CD4-positive, alpha-beta T cell treated with Interferon alpha-2 for 1 hour (primary cell): ENCODE results near the gene ARAP2.

Source experiments
- DNase-seq, 2 donors: peaks; one replicate each; pipeline ENCODE4 v3.0.0-alpha.2; 2020 to 2022

The ARAP2 gene

DNA sequence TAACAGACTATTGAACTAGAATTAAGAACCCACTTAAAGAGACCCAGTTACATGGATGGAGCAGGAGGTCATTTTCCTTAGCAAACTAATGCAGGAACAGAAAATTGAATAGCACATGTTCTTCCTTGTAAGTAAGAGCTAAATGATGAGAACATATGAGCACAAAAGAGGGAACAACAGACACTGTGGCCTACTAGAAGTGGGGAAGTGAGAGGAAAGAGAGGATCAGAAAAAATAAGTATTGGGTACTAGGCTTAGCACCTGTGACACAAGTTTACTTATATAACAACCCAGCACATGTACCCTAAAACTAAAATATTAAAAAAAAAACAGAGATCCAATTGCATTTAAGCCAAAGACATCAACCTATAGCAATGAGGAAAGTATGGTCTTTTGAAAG is 26.2 kb downstream of the ARAP2 start:
- DNase-seq: no peak

GRCh38 chr4:36215627-36216026 is 28.7 kb downstream of the ARAP2 start:
- no peak for DNase-seq

DNA sequence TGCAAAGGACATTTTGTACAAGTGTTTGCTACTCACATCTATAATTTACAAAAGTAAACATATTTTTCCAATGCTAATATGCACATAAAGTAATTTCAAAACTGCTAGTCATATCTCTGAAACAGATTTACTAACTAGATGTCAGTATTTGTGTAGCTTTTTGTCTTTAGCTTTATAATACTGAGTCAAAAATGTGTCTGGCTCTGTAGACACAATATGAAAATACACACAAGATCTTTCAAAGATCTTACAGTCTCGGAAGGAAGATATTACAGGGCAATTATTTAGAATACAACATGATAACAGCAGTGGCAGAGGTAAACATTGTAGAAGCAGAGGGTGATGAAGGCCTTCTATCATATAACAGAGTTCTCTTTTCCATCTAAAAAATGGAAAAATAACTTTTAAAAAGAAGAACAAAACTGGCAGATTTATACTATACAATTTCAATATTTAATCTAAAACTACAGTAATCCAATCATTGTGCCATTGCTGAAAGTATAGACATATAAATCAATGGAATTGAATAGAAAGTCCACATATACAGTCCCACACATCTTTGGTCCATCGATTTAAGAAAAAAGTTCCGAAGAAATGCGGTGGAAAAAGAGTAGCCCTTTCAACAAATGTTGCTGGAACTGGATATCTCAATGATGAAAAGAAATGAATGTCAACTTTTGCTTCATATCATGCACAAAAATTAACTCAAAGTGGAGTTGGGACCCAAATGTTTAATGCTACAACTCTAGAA is 29.4 kb downstream of the ARAP2 start:
- no peak for DNase-seq

DNA sequence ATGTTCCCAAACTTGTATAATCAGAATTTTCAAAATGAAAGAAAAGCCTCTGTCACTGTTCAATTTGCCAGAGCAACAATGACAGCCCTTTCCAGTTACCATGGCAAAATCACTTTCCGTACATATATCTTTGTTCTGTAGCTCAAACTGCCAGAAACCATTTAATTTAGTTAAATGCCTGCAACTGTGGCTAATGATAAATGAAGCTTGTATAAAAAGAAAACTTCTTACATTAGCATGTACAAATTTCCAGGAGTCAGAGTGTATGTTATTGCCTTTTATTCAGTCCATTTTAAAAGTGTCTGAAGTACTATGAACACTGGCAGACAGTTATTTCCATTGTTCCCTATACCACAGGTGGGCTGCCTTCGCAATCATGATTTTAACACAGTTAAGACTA is 30.3 kb downstream of the ARAP2 start:
- no peak for DNase-seq

GRCh38 chr4:36211084-36211483 is 33.2 kb downstream of the ARAP2 start:
- no peak for DNase-seq

DNA sequence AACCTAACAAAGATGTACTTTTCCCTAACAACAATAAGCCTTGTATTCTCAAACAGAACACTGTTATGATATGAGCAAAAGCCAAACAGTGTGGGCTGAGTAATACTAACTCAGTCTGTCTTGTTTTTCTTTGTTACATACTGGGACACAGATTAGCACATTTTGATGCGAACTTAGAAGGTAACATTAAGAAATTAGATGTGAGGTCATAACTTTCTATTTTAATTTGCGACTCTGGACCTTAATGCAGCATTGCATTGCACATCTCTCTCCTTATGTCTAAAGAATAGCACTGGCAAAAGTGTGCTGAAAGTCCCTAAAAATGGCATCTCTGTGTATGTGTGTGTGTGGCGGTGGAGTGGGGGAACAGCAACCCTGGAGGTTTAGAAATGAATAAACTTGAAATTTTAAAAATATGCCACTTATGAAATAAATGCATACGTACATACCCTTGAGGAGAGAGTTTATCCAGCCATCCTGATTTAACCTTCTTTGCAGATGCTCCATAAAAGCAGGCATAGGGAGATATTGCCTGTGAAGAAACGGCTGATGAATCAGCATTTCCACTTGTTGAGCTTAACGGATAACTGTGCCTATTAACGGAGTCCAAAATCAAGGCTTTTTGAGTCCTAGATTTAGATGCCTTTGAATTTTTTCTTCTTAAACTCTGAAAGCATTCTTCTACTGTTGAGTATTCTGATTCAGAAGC is 34.2 kb downstream of the ARAP2 start:
- no peak for DNase-seq

DNA sequence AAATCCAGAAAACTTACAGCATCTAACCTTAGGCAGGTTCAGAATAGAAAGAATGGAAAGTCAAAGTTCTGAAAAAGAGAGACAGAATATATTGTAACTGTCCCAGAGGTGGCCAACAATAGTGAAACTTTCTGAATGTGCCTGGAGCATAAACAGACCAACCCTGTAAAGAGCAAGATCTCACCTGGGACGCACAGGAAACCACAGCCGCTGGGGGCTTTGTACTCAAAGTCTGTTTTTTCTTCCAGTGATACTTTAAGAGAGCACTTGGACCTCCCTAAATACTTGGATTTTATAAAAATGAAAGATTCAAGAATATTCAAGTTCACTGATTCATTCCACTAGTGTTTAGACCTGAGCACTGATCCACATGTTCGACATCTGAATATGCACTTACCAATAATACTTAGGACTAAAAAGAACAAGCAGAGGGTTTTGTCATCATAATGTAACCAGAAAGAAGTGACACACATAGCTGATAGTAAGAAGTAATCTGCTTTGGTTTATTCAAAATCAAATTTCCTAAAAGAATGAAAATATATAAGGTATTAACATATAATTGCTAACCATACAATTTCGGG is 35.3 kb downstream of the ARAP2 start:
- DNase-seq: peak in 1 of 2 donors; percentile 57

- DNase-seq: no peak
Measured at GRCh38 chr4:36207831-36208520, 36.3 kb downstream of the ARAP2 start.

GRCh38 chr4:36207367-36207766 is 36.9 kb downstream of the ARAP2 start:
- DNase-seq: no peak

DNA sequence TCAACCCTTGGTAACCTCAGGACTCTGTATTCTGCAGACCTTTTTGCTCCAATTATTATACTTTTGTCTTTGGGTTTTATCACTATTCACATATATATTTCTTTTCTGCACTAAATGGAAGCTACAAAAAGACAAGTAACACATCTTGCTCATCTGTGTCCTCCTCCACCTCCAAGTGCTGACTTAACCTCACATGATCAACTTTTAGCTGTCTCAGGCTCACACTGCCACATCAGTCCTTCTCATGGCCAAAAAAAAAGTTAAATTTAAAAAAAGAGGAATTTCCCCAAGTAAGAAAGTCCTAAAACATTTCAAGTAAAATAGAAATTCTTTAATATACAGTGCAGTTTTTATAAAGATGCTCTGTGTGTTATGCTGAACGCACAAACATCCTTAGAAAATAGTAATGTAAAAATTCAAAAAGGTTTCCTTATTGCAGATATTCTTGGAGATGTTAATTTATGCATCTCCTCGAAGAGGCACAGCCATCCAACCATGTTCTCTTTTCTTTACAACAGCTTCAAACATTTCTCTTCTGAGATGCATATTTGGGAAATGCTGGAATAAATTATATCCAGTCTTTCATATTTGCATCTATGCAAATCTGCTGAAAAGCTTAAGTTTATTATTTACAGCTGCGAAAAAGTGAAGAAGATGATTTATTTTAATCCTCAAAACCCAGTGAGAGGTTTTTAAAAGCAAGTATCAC is 37.6 kb downstream of the ARAP2 start:
- DNase-seq: no peak

DNA sequence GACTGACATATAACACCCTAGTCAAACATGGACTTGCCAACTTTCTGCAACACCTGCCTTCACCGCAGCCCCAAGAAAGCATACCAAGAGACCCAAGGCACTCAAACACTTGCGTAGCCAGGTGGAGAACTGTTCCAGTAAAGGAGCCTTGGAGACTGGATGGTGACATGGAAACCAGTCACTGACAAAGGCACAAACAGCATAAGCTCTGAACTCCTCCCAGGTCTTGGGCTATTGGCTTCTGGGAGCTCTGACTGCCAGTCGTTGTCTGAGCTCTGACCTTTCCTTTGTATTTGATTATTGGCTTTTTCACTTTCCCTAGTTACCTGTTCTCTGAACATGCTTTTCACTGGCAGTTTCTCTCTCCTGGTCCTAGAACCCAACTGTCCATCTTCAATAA is 38.3 kb downstream of the ARAP2 start:
- no peak for DNase-seq

DNA sequence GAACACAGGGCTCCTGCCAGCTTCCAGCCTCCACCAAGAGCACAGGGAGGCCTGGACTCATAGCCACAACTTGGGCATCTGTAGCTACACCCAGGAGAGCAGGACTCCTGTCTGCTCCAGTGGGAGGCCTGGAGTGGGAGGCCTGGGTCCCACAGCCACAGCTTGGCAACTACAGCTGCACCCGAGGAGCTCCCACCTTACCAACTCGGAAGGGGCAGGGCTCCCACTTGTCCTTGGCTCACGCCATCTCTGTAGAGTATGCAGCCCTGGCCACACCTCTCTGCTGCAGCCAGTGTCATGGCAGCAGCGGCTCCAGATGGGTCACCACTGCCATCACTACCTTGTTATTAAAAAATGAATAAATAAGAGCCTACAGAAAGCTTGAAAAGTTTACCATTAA is 45.5 kb downstream of the ARAP2 start:
- DNase-seq: no peak

DNA sequence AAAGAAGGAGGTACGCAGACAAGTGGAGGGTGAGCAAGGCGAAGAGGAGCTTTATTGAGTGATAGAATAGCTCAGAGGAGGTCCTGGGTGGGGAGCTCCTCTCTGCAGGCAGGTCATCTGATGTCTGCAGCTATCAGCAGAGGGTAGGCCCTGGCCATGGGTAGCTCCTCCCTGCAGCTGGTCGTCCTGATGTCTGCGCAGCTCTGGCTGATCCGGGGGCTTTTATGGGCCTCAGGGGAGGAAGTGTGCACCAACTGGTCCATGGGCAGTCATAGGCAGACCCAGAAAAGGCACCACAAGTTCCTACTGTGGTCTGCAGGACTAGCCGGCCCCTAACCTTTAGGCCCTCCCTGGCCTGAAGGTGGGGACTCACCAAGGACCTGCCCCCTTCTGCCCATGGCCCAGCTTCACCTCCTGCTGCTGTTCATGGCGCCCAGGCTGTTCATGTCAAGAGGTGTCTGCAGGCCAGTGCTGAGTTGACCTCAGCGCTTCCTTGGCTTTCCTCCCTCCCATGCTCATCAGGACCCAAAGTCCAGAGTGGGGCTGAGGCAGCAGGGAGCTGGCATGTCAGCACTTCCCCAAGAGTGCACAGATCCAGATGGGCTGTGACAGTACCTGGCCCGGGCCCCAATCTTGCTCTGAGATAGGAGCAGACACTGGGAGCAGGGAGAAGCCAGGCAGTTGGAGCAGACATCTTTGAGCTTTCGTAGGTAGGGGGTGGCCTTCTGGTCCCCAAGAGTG is 46.1 kb downstream of the ARAP2 start:
- no peak for DNase-seq

DNA sequence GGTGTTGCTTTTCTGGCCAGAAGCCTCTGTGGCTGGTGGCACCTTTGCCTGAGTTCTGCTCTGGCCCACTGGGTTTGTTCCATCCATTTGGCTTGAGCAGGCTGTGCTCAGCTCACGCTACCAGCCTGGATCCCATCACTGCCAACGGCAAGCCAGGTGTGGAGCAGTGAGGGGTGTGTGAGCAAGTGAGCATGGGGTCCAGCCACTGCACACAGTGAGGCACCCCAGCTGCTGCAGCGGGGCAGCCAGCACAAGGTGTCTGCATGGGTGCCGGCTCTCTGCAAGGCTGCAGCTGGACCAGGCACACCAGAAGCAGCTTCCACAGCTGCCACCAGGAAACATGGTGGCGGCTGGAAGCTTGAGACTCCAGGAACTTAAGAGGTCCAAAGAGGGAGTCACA is 46.8 kb downstream of the ARAP2 start:
- no peak for DNase-seq

- DNase-seq: no peak
Measured at GRCh38 chr4:36196145-36196913, 48.0 kb downstream of the ARAP2 start.

GRCh38 chr4:36192922-36193321 is 51.4 kb downstream of the ARAP2 start:
- no peak for DNase-seq

DNA sequence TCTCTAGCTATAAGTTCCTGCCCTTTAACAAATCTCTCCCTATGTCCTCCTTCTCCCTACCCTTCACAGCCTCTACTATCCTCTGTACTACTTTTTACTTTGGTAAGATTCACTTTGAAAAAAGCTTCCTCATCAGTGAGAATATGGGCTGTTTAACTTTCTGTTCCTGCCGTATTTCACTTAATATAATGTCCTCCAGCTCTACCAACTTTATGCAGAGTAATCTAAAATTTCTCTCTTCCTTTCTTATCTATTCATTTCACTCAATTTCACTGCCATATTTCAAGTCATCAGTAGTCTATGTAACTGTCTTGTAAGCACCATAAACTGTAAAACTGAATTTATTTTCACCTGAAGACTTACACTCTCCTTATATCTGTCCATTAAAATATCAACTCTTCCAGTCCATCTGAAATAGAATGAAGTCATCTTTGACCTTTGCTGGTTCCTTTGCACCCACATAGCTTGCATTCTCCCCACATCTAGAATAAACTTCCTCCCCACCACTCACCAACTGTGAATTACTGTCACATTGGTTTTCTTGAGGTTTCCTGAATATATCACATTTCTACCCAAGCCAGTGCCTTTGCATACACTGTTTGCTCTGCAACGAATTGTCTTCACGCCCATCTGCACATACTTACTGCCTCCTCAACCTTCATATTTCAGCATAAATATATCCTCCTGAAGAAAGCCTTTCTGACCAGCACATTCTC is 54.6 kb downstream of the ARAP2 start:
- DNase-seq: peak in 1 of 2 donors; percentile 60

GRCh38 chr4:36187723-36188333 is 56.5 kb downstream of the ARAP2 start:
- DNase-seq: peak in 1 of 2 donors; percentile 45

- DNase-seq: no peak
Measured at GRCh38 chr4:36183665-36184393, 60.5 kb downstream of the ARAP2 start.

DNA sequence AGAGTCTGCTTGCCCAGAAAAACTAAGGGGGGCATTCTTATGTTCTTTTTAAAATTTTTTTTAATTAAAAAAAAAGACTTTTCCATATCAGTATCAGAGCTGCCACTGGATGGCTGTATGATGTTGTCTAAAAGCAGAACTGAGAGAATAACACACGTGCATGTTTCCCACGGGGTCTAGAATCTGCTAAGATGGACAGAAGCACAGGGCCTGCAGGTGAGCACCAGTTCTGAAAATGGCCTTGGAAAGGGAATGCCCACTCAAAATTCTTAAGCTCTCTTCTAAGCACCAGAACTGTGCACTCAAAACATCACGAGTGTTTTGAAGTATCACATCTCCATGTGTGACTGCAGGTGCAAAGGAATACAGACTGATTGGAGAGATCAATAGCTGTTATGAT is 61.1 kb downstream of the ARAP2 start:
- no peak for DNase-seq
